Naive thymus-derived CD4-positive, alpha-beta T cell (primary cell): ENCODE data around the gene MARK3. TPM values are rescaled to one million over a fixed set of nuclear protein-coding genes. Genes with fewer than 3 reads are reported as not detected.

Source experiments
- ATAC-seq: fragments of 150-1000 bp; cut with Tn5 transposase; 2 replicates; pipeline ENCODE4 v1.10.0; 2021; ENCODE audit warnings: mild to moderate bottlenecking, moderate library complexity
- CTCF ChIA-PET: fragments of 350-600 bp; sonication (Branson Sonifier 250); formaldehyde crosslinking; loops from one replicate; lab custom pipeline; 2021; ENCODE audit warnings: antibody characterized with exemption; lab: Charles Lee
- POLR2A ChIA-PET: fragments of 350-600 bp; sonication (Branson Sonifier 250); formaldehyde crosslinking; loops from one replicate; lab custom pipeline; 2021; ENCODE audit warnings: antibody characterized with exemption, inconsistent platforms; lab: Charles Lee
- DNase-seq, 9 donors: peaks; one replicate each; pipeline versions ENCODE4 v3.0.0 to v3.0.0-alpha.2; 2020 to 2022; ENCODE audit warnings: mixed read lengths in 1 of 9
- H3K27ac ChIP-seq: one replicate; pipeline ENCODE4 v1.7.0; 2013; ENCODE audit warnings: mild to moderate bottlenecking, low read depth, low read length, moderate library complexity
- H3K27me3 ChIP-seq, 2 donors: one replicate each; pipeline ENCODE4 v1.7.0; 2013; ENCODE audit warnings: low read length in 2 of 2, mild to moderate bottlenecking in 2 of 2, moderate library complexity in 2 of 2; ENCODE audit not compliant: control insufficient read depth in 2 of 2, insufficient read depth in 2 of 2
- H3K36me3 ChIP-seq, 3 experiments: 1 replicate in 2 of 3; 2 replicates in 1 of 3; pipeline ENCODE4 v1.7.0; 2013; ENCODE audit warnings: low read length in 3 of 3, mild to moderate bottlenecking in 3 of 3, moderate library complexity in 1 of 3; ENCODE audit not compliant: insufficient read depth in 3 of 3, control insufficient read depth in 2 of 3
- H3K4me1 ChIP-seq, 2 donors: one replicate each; pipeline ENCODE4 v1.7.0; 2013; ENCODE audit warnings: low read length in 2 of 2, mild to moderate bottlenecking in 2 of 2, moderate library complexity in 1 of 2; ENCODE audit not compliant: control insufficient read depth in 2 of 2, insufficient read depth in 2 of 2
- H3K4me3 ChIP-seq: 2 replicates; pipeline ENCODE4 v1.7.0; 2013; ENCODE audit warnings: mild to moderate bottlenecking, low read length
- H3K9me3 ChIP-seq, 3 experiments: 1 replicate in 2 of 3; 2 replicates in 1 of 3; pipeline ENCODE4 v1.7.0; 2013; ENCODE audit warnings: low read length in 3 of 3; ENCODE audit not compliant: control insufficient read depth in 2 of 3
- H3K27ac Mint-ChIP-seq, 9 donors: one replicate each; pipeline ENCODE4 v1.8.0; 2020 to 2022; ENCODE audit warnings: mixed read lengths in 9 of 9, mild to moderate bottlenecking in 8 of 9, moderate library complexity in 5 of 9, inconsistent platforms in 2 of 9
- H3K27me3 Mint-ChIP-seq, 5 donors: one replicate each; pipeline ENCODE4 v1.8.0; 2021 to 2022; ENCODE audit warnings: mixed read lengths in 5 of 5, mild to moderate bottlenecking in 1 of 5
- H3K36me3 Mint-ChIP-seq, 5 donors: one replicate each; pipeline ENCODE4 v1.8.0; 2020 to 2022; ENCODE audit warnings: mixed read lengths in 5 of 5, mild to moderate bottlenecking in 3 of 5, inconsistent platforms in 1 of 5
- H3K4me1 Mint-ChIP-seq, 7 donors: one replicate each; pipeline ENCODE4 v1.8.0; 2020 to 2022; ENCODE audit warnings: mixed read lengths in 7 of 7, mild to moderate bottlenecking in 3 of 7, inconsistent platforms in 1 of 7
- H3K4me3 Mint-ChIP-seq, 10 donors: one replicate each; pipeline ENCODE4 v1.8.0; 2020 to 2022; ENCODE audit warnings: mild to moderate bottlenecking in 10 of 10, mixed read lengths in 10 of 10, moderate library complexity in 6 of 10, inconsistent platforms in 2 of 10
- H3K9me3 Mint-ChIP-seq, 11 donors: one replicate each; pipeline ENCODE4 v1.8.0; 2020 to 2022; ENCODE audit warnings: mixed read lengths in 11 of 11, mild to moderate bottlenecking in 4 of 11, inconsistent platforms in 1 of 11, moderate library complexity in 1 of 11
- intact Hi-C, 2 donors: fragments of 100-400 bp; cut with micrococcal nuclease; formaldehyde crosslinking; loops; one replicate each; pipeline ENCODE4 v1.15.1; 2023
- polyA plus RNA-seq, 2 donors: library from polyadenylated mRNA; unstranded; fragments of 300-500 nt; fragmentation: Illumina TruSeq; gene quantifications; one replicate each; pipeline ENCODE4 v1.2.3, GENCODE V29; 2021
- total RNA-seq, 6 experiments: library from RNA in 5 of 6; stranded (reverse) in 5 of 6; gene quantifications; 1 replicate in 5 of 6; 2 replicates in 1 of 6; pipeline ENCODE4 v1.2.3 and lab custom pipeline; 2021 to 2026

The MARK3 gene
- total and polyA plus RNA-seq, 7 experiments from 2014 or later: 28.2 to 133 (median 100) TPM

DNA sequence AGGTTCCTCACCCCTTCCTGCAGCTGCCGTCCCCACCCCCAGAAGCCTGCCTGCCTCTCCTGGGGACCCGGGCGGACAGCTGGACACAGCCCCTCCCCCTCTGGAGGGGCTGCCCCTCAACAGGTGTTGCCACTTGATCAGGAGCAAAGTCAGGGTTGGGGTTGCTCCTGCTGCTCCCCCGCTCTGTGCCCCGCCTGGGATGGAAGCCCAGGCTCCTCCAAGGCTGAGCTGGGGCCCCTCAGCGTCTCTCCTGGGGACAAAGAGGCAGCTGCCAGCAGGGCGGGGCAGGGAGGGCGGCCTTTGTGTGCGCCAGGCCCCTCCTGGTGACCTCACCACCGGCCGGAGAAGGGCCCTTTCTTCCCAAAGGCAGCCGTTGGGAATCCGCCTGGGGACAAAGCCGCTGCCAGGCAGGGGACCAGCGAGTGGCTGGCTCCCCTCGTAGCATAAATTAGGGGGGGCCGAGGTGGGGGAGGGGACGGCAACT, 157.4 kb downstream of the MARK3 start:
- Mint-ChIP-seq H3K4me1 (peaks cover 0 to 4% (median 0%) of the 10 kb centered on the region in 7 donors), H3K27ac (no peak overlapping the region), H3K27me3 (peaks cover 0 to 3% (median 0%) of the 10 kb centered on the region in 5 donors), H3K36me3 (no peaks in the 10 kb centered on the region), H3K4me3 (no peak overlapping the region), H3K9me3 (no peaks in the 10 kb centered on the region)
- CTCF ChIA-PET: interaction anchor here (0.6 to 0.9 kb wide), 3 partner anchors 24 to 1122 kb away, joined by 3 to 4 read pairs (median 3); no protein-coding TSS in a partner anchor
- ATAC-seq (no peak), DNase-seq (no peak)
- H3K9me3 ChIP-seq: no peaks in the 10 kb centered on the region
- POLR2A ChIA-PET: no interaction called here
- no peaks in the 10 kb centered on the region for H3K4me1 ChIP-seq
- intact Hi-C loops: no loop called here
- no peaks in the 10 kb centered on the region for H3K36me3 ChIP-seq
- H3K4me3 ChIP-seq: no peak overlapping the region
- no peaks in the 10 kb centered on the region for H3K27me3 ChIP-seq
- H3K27ac ChIP-seq: no peak overlapping the region

DNA sequence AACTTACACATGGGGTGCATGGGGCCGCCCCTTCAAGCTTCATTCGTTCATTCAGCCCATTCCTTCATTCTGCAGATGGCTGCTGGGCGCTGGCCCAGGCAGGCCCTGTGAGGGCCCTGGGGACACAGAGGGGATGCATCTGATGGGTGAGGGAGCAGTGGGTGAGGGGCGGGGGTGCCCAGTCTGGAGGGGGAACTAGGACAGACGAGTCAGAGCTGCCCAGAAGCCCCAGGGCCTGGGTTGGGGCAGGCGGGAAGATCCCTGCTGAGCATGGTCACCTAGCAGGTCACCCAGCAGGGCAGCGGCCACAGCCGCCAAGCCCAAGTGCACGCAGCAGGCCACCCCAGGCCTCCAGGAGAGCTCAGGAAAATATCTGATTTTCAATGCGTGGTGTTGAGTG, 157.9 kb downstream of the MARK3 start:
- Mint-ChIP-seq H3K27ac (no peak overlapping the region), H3K36me3 (no peaks in the 10 kb centered on the region), H3K27me3 (peaks cover 0 to 3% (median 0%) of the 10 kb centered on the region in 5 donors), H3K4me3 (no peak overlapping the region), H3K4me1 (peaks cover 0 to 4% (median 0%) of the 10 kb centered on the region in 7 donors), H3K9me3 (no peaks in the 10 kb centered on the region)
- Histone ChIP-seq H3K36me3 (no peaks in the 10 kb centered on the region), H3K4me3 (no peak overlapping the region), H3K4me1 (no peaks in the 10 kb centered on the region), H3K9me3 (no peaks in the 10 kb centered on the region), H3K27me3 (no peaks in the 10 kb centered on the region), H3K27ac (no peak overlapping the region)
- ChIA-PET CTCF (interaction anchor here (0.6 to 0.9 kb wide), 3 partner anchors 24 to 1123 kb away, joined by 3 to 4 read pairs (median 3); no protein-coding TSS in a partner anchor), POLR2A (no interaction called here)
- no peak for DNase-seq
- ATAC-seq: no peak
- intact Hi-C loops: no loop called here

DNA sequence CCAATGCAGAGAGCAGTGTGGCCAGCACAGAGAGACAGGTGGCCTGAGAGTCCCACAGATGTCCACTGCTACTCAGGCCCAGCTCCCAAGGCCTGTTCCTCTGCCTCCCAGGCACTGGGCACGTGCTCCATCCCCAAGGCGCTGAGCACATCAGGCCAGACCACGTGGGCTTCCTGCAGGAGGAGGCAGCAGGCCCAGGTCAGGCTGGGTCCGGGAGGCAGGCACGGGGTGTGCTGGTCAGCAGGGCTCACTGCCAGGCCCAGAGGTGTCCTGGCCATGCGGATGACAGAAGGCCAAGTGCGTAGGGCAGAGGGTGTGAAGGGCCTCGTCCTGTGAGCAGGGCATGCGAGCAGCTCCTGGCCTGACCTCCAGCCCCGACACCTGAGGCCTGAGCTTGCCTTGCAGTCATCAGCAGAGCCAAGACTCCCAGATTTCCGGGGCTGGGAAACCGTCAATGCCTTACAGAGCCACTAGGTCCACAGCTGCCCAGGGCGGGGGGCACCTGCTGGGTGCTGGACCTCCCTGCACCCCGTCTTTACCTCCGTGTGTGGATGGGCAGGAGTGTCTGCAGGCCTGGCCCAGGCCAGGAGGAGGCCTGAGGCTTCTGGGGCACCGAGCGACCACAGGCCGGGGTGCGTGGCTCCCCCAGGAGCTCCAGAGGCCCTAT, 158.6 kb downstream of the MARK3 start:
- peaks cover 0 to 4% (median 0%) of the 10 kb centered on the region in 7 donors for H3K4me1 Mint-ChIP-seq
- Histone ChIP-seq H3K27me3 (no peaks in the 10 kb centered on the region), H3K4me3 (no peak overlapping the region), H3K9me3 (no peaks in the 10 kb centered on the region), H3K4me1 (no peaks in the 10 kb centered on the region), H3K36me3 (no peaks in the 10 kb centered on the region), H3K27ac (no peak overlapping the region)
- no peaks in the 10 kb centered on the region for H3K9me3 Mint-ChIP-seq
- no peak for ATAC-seq
- ChIA-PET CTCF (no interaction called here), POLR2A (no interaction called here)
- no peaks in the 10 kb centered on the region for H3K36me3 Mint-ChIP-seq
- no peak overlapping the region for H3K4me3 Mint-ChIP-seq
- no peak for DNase-seq
- H3K27ac Mint-ChIP-seq: no peak overlapping the region
- intact Hi-C loops: no loop called here
- H3K27me3 Mint-ChIP-seq: peaks cover 0 to 3% (median 0%) of the 10 kb centered on the region in 5 donors

DNA sequence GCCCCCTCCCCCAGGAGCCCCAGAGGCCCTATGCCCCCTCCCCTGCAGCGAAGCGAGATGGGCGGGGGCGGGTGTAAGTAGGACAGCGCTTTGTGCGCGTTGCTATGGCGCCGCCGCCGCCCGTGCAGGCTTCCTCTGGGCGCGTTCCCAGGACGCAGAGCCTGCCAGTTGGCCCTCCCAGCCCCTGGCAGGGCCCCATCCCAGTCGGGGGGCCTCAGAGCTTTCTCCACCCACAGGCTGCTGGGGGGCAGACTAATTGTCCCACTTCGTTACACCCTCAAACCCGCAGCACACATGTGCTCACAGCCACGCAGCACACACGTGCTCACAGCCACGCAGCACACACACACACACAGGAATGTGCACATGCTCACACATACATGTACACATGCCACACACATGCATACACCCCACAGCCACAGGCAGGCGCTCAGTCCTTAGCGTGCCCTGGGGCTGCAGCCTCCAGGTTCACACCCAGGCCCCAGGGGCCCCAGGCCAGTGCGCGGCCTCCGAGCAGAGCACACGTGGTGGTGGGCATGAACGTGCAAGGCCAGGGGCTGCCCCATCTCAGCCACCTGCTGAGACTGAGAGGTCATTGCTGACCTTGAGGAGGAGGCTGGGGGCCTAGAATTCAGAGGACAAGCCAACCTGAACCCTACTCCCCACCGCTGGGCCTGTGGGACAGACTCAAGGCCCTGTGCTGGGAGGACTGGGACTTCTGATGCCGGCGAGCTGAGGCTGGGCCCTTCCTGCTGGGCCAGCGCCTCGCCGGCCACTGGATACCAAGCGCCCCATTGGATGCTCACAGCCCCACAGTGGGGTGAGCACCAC, 159.4 kb downstream of the MARK3 start:
- DNase-seq (no peak), ATAC-seq (no peak)
- intact Hi-C loops: no loop called here
- no peaks in the 10 kb centered on the region for H3K36me3 ChIP-seq
- Mint-ChIP-seq H3K27me3 (no peaks in the 10 kb centered on the region), H3K27ac (peak overlapping the region in 1 of 9 donors; percentile 31), H3K9me3 (no peaks in the 10 kb centered on the region), H3K4me3 (no peak overlapping the region), H3K4me1 (peaks cover 0 to 2% (median 0%) of the 10 kb centered on the region in 7 donors), H3K36me3 (no peaks in the 10 kb centered on the region)
- no peak overlapping the region for H3K4me3 ChIP-seq
- ChIA-PET CTCF (no interaction called here), POLR2A (no interaction called here)
- no peak overlapping the region for H3K27ac ChIP-seq
- H3K9me3 ChIP-seq: no peaks in the 10 kb centered on the region
- H3K27me3 ChIP-seq: no peaks in the 10 kb centered on the region
- H3K4me1 ChIP-seq: no peaks in the 10 kb centered on the region

DNA sequence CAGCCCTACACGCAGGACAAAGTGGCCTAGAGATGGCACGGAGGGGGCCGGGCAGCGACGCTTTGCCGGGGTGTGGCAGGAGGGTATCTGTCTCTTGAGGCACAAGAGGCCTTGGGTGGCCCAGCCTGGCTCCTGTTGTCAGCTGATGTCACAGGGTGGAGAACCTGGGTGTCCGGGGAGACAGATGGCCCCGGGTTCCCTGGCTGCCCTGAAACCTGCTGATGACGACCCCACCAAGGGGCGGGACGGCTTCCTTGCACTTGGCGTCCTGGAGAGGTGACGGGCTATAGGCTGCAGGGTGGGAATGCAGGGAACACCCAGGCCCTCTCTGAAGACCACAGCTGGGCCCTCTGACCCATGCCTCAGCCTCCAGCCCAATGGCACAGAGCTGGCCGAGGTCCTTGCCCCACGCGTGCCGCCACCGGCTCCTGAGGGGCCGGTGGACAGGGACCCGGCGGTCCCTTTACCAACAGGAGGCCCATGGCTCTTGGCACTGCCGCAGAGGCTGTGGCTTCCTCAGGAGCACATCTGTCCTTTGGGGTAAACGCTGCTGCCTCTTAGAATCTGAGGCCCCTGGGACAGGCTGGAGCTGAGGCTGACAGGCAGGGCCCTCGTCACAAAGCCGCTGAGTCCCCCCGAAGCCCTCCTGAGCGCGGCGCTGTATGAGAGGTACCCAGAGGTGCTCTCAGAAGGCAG, 160.2 kb downstream of the MARK3 start:
- no peak overlapping the region for H3K27ac Mint-ChIP-seq
- Histone ChIP-seq H3K36me3 (no peaks in the 10 kb centered on the region), H3K9me3 (no peaks in the 10 kb centered on the region), H3K4me3 (no peak overlapping the region), H3K27me3 (no peaks in the 10 kb centered on the region), H3K27ac (no peak overlapping the region), H3K4me1 (no peaks in the 10 kb centered on the region)
- no peak for DNase-seq
- H3K4me1 Mint-ChIP-seq: peaks cover 0 to 2% (median 0%) of the 10 kb centered on the region in 7 donors
- CTCF ChIA-PET: interaction anchor here (0.9 to 2.5 kb wide), 3 partner anchors 16 to 42 kb away, joined by 4 to 12 read pairs (median 5); partner anchors contain the start of gene TRMT61A
- POLR2A ChIA-PET: no interaction called here
- H3K36me3 Mint-ChIP-seq: no peaks in the 10 kb centered on the region
- H3K4me3 Mint-ChIP-seq: no peak overlapping the region
- H3K9me3 Mint-ChIP-seq: no peaks in the 10 kb centered on the region
- intact Hi-C loops: no loop called here
- ATAC-seq: no peak
- no peaks in the 10 kb centered on the region for H3K27me3 Mint-ChIP-seq

DNA sequence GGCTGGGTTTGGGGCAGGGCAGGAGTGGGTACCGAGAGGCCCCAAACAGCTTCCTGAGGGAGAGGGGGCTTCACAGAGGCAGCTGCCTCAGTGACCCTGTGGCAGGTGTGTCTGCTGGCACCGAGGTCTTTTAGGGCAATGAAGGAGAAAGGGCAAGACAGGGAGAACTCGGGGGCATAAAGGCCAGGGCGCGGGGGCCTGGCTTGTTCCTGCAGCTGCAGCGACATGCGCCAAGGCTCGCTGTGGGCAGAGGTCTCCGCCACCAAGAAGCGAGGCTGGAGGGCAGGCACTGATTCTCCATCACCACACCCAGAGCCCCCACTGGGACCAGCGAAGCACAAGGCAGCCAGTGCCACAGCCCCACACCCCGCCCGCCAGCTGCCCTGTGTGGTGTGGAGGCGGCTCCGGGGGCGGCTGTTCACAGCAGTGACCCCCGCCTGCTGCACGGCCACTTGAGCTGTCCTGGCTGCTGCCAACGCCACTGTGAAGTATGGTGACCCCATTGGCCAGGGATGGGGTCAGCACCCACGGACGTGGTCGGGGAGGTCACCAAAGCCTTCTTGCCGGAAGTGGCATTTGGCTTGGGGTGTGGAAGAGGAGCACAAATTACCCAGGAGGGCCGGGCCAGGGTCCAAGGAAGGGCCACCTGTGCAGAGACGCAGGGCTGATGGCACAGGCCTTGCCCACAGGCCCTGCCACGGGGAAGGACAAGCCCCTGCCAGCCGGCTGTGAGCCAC, 160.9 kb downstream of the MARK3 start:
- Histone ChIP-seq H3K4me3 (no peak overlapping the region), H3K27ac (no peak overlapping the region), H3K36me3 (no peaks in the 10 kb centered on the region), H3K4me1 (no peaks in the 10 kb centered on the region), H3K27me3 (no peaks in the 10 kb centered on the region), H3K9me3 (no peaks in the 10 kb centered on the region)
- intact Hi-C loops: loop anchor here (1.0 kb wide), 2 partner anchors 28 to 46 kb away; no protein-coding TSS in a partner anchor
- H3K9me3 Mint-ChIP-seq: no peaks in the 10 kb centered on the region
- no peak overlapping the region for H3K27ac Mint-ChIP-seq
- H3K27me3 Mint-ChIP-seq: no peaks in the 10 kb centered on the region
- no peak overlapping the region for H3K4me3 Mint-ChIP-seq
- ChIA-PET POLR2A (no interaction called here), CTCF (interaction anchor here (0.5 to 2.5 kb wide), 6 partner anchors 17 to 79 kb away, joined by 3 to 12 read pairs (median 4); partner anchors contain the start of gene TRMT61A)
- DNase-seq: no peak
- no peaks in the 10 kb centered on the region for H3K36me3 Mint-ChIP-seq
- peaks cover 0 to 2% (median 0%) of the 10 kb centered on the region in 7 donors for H3K4me1 Mint-ChIP-seq
- no peak for ATAC-seq
